ENCODE results near the gene GNAI3.

GNAI3 gene

GRCh38 chr1:109623601-109624161, 75.3 kb downstream of the GNAI3 start (continued):
- TF ChIP-seq TSHZ2 (CRISPR knock-in tag; IDR thresholded peaks at IDR 0.05) = no peak
- no peak for TF ChIP-seq ZNF565 (CRISPR knock-in tag; conservative IDR thresholded peaks at IDR 0.05; ENCODE audit: low read depth)
- TF ChIP-seq ISL1 (CRISPR knock-in tag; IDR thresholded peaks at IDR 0.05) = no peak
- TF ChIP-seq PPARA (CRISPR knock-in tag; IDR thresholded peaks at IDR 0.05; ENCODE audit: borderline replicate concordance) = no peak
- TF ChIP-seq TCF4 (CRISPR knock-in tag; IDR thresholded peaks at IDR 0.05; ENCODE audit: borderline replicate concordance) = no peak

- TF ChIP-seq ESRRG (CRISPR knock-in tag; IDR thresholded peaks at IDR 0.05) = no peak
- TF ChIP-seq TOX (CRISPR knock-in tag; IDR thresholded peaks at IDR 0.05; ENCODE audit: borderline replicate concordance) = no peak
- no peak for ATAC-seq
These were observed 76.0 kb downstream of the GNAI3 start for GRCh38 chr1:109624201-109625010.

- ATAC-seq = no peak
- TF ChIP-seq ZNF70 (CRISPR knock-in tag; IDR thresholded peaks at IDR 0.05) (no peak), ZNF565 (CRISPR knock-in tag; conservative IDR thresholded peaks at IDR 0.05; ENCODE audit: low read depth) (no peak), CSRNP3 (CRISPR knock-in tag; IDR thresholded peaks at IDR 0.05) (no peak), ZC3H10 (CRISPR knock-in tag; IDR thresholded peaks at IDR 0.05) (no peak), ARNTL (CRISPR knock-in tag; IDR thresholded peaks at IDR 0.05; ENCODE audit: borderline replicate concordance, low read depth) (no peak), OSR1 (CRISPR knock-in tag; IDR thresholded peaks at IDR 0.05) (no peak), ESRRG (CRISPR knock-in tag; IDR thresholded peaks at IDR 0.05) (no peak), PPARA (CRISPR knock-in tag; IDR thresholded peaks at IDR 0.05; ENCODE audit: borderline replicate concordance) (no peak)
These were observed 76.8 kb downstream of the GNAI3 start for GRCh38 chr1:109625176-109625575.

- no peak for ATAC-seq
These were observed 77.5 kb downstream of the GNAI3 start for GRCh38 chr1:109625601-109626560.

More at GRCh38 chr1:109625601-109626560, 77.5 kb downstream of the GNAI3 start:
- TF ChIP-seq ZNF70 (CRISPR knock-in tag; IDR thresholded peaks at IDR 0.05) (no peak), ZNF8 (CRISPR knock-in tag; IDR thresholded peaks at IDR 0.05) (no peak), TCF4 (CRISPR knock-in tag; IDR thresholded peaks at IDR 0.05; ENCODE audit: borderline replicate concordance) (no peak), SNAI2 (CRISPR knock-in tag; IDR thresholded peaks at IDR 0.05) (no peak), ZC3H10 (CRISPR knock-in tag; IDR thresholded peaks at IDR 0.05) (no peak), ZNF565 (CRISPR knock-in tag; conservative IDR thresholded peaks at IDR 0.05; ENCODE audit: low read depth) (no peak), ZFP30 (CRISPR knock-in tag; IDR thresholded peaks at IDR 0.05) (no peak), CSRNP3 (CRISPR knock-in tag; IDR thresholded peaks at IDR 0.05) (no peak), CSDC2 (CRISPR knock-in tag; IDR thresholded peaks at IDR 0.05) (no peak), PPARA (CRISPR knock-in tag; IDR thresholded peaks at IDR 0.05; ENCODE audit: borderline replicate concordance) (no peak)
- TF ChIP-seq, protein P1, sequence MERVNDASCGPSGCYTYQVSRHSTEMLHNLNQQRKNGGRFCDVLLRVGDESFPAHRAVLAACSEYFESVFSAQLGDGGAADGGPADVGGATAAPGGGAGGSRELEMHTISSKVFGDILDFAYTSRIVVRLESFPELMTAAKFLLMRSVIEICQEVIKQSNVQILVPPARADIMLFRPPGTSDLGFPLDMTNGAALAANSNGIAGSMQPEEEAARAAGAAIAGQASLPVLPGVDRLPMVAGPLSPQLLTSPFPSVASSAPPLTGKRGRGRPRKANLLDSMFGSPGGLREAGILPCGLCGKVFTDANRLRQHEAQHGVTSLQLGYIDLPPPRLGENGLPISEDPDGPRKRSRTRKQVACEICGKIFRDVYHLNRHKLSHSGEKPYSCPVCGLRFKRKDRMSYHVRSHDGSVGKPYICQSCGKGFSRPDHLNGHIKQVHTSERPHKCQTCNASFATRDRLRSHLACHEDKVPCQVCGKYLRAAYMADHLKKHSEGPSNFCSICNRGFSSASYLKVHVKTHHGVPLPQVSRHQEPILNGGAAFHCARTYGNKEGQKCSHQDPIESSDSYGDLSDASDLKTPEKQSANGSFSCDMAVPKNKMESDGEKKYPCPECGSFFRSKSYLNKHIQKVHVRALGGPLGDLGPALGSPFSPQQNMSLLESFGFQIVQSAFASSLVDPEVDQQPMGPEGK (CRISPR knock-in tag; IDR thresholded peaks at IDR 0.05; ENCODE audit: borderline replicate concordance) = no peak
